Activated T-helper 1 cell treated with anti-CD3 and anti-CD28 coated beads, Interleukin-12 subunit alpha, Interleukin-12 subunit beta, Interleukin-2, Interleukin-4 antibody, amounts not matched to agents 30 ng/mL and 10 ng/mL and 1 ng/mL, durations not matched to agents 14 hours and 24 hours and 36 hours (primary cell): ENCODE measurements around the gene TSHR. TPM values are rescaled to one million over a fixed set of nuclear protein-coding genes. Genes with fewer than 3 reads are reported as not detected.
"Not testable (repeated sequence)": the region's sequence is repeated elsewhere in the genome, so short reads cannot be mapped to it uniquely, and the experiment has no call there.

ENCODE experiments used
- DNase-seq: peaks from one replicate; pipeline ENCODE4 v3.0.0; 2021; ENCODE audit warnings: low spot score
- H3K27ac Mint-ChIP-seq: one replicate; pipeline ENCODE4 v1.8.0; 2021; ENCODE audit warnings: mild to moderate bottlenecking, mixed read lengths
- H3K27me3 Mint-ChIP-seq: one replicate; pipeline ENCODE4 v1.8.0; 2022; ENCODE audit warnings: mild to moderate bottlenecking, moderate library complexity, mixed read lengths; ENCODE audit not compliant: insufficient read depth
- H3K36me3 Mint-ChIP-seq: one replicate; pipeline ENCODE4 v1.8.0; 2021; ENCODE audit warnings: low read depth, mixed read lengths
- H3K4me1 Mint-ChIP-seq: one replicate; pipeline ENCODE4 v1.8.0; 2021; ENCODE audit warnings: low read depth, mixed read lengths
- H3K4me3 Mint-ChIP-seq: one replicate; pipeline ENCODE4 v1.8.0; 2021; ENCODE audit warnings: mild to moderate bottlenecking, moderate library complexity, mixed read lengths
- H3K9me3 Mint-ChIP-seq: one replicate; pipeline ENCODE4 v1.8.0; 2021; ENCODE audit warnings: mixed read lengths
- intact Hi-C: fragments of 100-400 bp; cut with micrococcal nuclease; formaldehyde crosslinking; loops from one replicate; pipeline ENCODE4 v1.15.1; 2024
- total RNA-seq: library from RNA; stranded (reverse); gene quantifications from 2 replicates; pipeline ENCODE4 v1.2.3, GENCODE V29; 2022

Gene TSHR
- total RNA-seq, 1 donor from 2014 or later, result 0.16 TPM

DNA sequence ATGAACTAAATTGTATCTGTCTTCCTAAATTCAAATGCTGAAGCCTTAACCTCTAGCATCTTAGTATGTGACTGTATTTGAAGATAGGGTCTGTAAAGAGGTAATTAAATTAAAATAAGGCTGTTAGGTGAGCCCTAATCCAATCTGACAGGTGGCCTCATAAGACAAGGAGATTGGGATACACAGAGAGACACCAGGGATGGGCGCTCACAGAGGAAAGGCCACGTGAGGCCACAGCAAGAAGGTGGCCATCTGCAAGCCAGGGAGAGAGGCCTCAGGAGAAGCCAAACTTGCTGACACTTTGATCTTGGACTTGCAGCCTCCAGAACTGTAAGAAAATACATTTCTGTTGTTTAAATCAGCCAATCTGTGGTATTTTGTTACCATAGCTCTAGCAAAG lies 154.8 kb downstream of the TSHR start:
- Mint-ChIP-seq H3K4me1 (no peaks in the 10 kb centered on the region), H3K27ac (no peak overlapping the region), H3K27me3 (peaks cover 2% of the 10 kb centered on the region), H3K9me3 (no peaks in the 10 kb centered on the region), H3K36me3 (no peaks in the 10 kb centered on the region), H3K4me3 (no peak overlapping the region)
- DNase-seq, result no peak
- intact Hi-C loops, result no loop called here

DNA sequence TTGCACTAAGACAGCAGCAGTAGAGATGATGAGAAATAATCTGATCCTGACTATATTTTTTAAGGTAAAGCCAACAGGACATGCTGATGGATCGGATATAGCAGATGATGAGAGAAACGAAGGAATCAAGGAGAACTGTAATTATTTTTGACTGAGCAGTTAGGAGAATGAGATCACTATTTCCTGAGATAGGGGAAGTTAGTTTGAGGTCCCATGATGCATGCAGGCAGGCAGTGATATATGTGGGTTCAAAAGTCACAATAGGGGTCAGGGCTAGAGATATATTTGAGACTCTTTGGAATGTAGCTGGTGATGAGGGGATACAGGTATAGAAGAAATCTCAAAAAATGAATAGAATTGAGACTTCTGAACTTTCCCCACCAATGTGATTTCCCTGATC lies 157.8 kb downstream of the TSHR start:
- Mint-ChIP-seq H3K27me3 (peaks cover 2% of the 10 kb centered on the region), H3K4me3 (no peak overlapping the region), H3K27ac (no peak overlapping the region), H3K9me3 (no peaks in the 10 kb centered on the region), H3K36me3 (no peaks in the 10 kb centered on the region), H3K4me1 (no peaks in the 10 kb centered on the region)
- intact Hi-C loops, result no loop called here
- DNase-seq, result no peak

DNA sequence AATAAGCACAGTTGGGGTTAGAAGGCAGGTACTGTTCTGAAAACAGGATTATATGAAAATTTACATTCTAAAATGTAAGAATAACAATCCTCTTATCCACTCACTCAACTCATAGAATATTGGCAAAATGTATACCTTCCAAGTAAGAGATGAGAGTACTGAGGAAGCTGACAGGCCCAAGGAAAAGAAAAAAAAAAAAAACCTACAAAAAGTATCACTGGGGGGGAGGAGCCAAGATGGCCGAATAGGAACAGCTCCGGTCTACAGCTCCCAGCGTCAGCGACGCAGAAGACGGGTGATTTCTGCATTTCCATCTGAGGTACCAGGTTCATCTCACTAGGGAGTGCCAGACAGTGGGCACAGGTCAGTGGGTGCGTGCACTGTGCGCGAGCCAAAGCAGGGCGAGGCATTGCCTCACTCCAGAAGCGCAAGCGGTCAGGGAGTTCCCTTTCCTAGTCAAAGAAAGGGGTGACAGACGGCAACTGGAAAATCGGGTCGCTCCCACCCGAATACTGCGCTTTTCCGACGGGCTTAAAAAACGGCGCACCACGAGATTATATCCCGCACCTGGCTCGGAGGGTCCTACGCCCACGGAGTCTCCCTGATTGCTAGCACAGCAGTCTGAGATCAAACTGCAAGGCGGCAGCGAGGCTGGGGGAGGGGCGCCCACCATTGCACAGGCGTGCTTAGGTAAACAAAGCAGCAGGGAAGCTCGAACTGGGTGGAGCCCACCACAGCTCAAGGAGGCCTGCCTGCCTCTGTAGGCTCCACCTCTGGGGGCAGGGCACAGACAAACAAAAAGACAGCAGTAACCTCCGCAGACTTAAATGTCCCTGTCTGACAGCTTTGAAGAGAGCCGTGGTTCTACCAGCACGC lies 158.8 kb downstream of the TSHR start:
- H3K4me3 Mint-ChIP-seq, H3K27me3 Mint-ChIP-seq, intact Hi-C loops, H3K36me3 Mint-ChIP-seq, H3K9me3 Mint-ChIP-seq, H3K4me1 Mint-ChIP-seq, DNase-seq, H3K27ac Mint-ChIP-seq: not testable (repeated sequence)

- Mint-ChIP-seq H3K4me1 (peaks cover 5% of the 10 kb centered on the region), H3K9me3 (no peaks in the 10 kb centered on the region), H3K4me3 (no peak overlapping the region), H3K36me3 (no peaks in the 10 kb centered on the region), H3K27ac (no peak overlapping the region), H3K27me3 (no peaks in the 10 kb centered on the region)
- intact Hi-C loops, result no loop called here
- no peak for DNase-seq
Measured at GRCh38 chr14:81120501-81120900, 165.1 kb downstream of the TSHR start.

DNA sequence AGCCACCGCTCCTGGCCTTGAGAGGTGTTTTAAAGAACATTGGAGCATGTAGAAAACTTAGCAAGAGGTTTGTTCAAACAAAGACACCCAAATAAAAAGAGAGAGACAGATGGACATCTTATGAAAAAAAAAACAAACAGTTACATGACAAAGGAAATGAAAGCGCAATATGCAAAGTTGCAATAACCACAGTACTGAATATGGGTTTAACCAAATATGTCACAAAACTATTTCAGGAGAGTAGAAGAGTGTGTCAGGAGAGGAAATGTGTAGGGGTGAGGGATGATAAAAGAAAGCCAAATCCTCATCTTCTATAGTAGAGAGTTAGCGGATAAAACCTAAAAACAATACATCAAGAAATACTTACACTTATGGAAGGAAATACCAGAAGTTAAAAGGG lies 166.9 kb downstream of the TSHR start:
- Mint-ChIP-seq H3K9me3 (no peaks in the 10 kb centered on the region), H3K4me1 (peaks cover 5% of the 10 kb centered on the region), H3K36me3 (no peaks in the 10 kb centered on the region), H3K4me3 (no peak overlapping the region), H3K27me3 (no peaks in the 10 kb centered on the region), H3K27ac (no peak overlapping the region)
- DNase-seq, result no peak
- intact Hi-C loops, result no loop called here

- Mint-ChIP-seq H3K9me3 (no peaks in the 10 kb centered on the region), H3K4me3 (no peak overlapping the region), H3K36me3 (no peaks in the 10 kb centered on the region), H3K27ac (no peak overlapping the region), H3K27me3 (no peaks in the 10 kb centered on the region), H3K4me1 (peaks cover 5% of the 10 kb centered on the region)
- intact Hi-C loops, result no loop called here
- DNase-seq, result no peak
Measured at GRCh38 chr14:81123811-81124210, 168.4 kb downstream of the TSHR start.

DNA sequence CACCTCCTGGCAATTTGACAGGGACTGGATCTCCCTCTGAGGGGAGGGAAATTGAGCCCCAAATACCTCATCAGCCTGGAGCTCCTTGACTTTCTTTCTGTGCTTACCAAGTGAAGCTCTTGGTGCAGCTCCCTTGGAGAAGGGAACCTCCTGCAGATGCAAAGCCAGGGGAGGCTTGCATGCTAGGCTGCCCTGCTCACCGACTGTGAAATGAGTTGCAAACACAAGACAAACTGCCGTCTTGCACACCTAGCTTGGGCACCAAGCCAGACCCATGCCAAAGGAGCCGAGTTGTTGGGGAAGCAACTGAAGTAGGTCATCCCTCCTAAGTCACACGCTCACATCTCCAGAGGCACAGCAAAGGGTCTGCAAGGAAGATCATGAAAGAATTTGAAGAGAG lies 170.1 kb downstream of the TSHR start:
- Mint-ChIP-seq H3K36me3 (no peaks in the 10 kb centered on the region), H3K4me3 (no peak overlapping the region), H3K9me3 (no peaks in the 10 kb centered on the region), H3K27me3 (no peaks in the 10 kb centered on the region), H3K27ac (no peak overlapping the region), H3K4me1 (peaks cover 5% of the 10 kb centered on the region)
- no peak for DNase-seq
- intact Hi-C loops, result no loop called here

DNA sequence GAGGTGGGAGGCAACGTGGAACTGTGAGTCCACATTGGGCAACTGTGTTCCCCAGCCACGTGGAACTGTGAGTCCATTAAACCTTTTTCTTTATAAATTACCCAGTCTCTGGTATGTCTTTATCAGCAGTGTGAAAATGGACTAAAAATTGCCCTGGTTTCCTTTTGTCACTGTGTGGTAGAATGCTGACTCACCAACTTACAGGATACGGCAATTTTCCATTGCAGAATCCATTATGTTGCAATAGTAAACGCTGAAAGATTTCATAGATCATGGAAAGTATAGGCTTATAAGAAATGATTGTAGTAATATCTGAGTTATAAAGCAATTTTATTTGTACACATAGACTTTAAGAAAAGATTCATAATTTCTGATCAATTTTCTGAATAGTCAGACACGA lies 172.4 kb downstream of the TSHR start:
- intact Hi-C loops, result no loop called here
- no peaks in the 10 kb centered on the region for H3K27me3 Mint-ChIP-seq
- no peak overlapping the region for H3K4me3 Mint-ChIP-seq

DNA sequence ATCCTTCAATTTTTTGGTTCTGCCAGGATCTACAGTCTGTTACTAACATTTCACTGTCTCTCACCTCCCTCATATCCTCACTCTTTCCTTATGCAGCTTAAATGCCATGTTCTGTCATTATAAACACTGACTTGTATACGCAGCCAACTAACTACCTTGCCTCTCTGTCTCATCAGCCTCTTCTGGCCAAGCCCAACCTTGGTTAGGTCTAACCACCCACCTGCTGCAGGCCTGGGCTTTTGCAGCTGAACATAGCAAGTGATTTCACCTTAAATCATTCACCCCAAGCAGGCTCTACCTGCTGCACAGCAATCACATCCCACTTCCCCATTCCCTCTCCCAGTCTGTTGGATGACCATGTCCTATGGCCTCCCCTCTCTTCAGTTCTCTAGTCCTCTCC lies 173.8 kb downstream of the TSHR start:
- H3K36me3 Mint-ChIP-seq, result no peaks in the 10 kb centered on the region
- DNase-seq, result no peak
- no peak overlapping the region for H3K27ac Mint-ChIP-seq
- no peaks in the 10 kb centered on the region for H3K4me1 Mint-ChIP-seq
- H3K27me3 Mint-ChIP-seq, result no peaks in the 10 kb centered on the region
- H3K9me3 Mint-ChIP-seq, result no peaks in the 10 kb centered on the region
- intact Hi-C loops, result no loop called here
- H3K4me3 Mint-ChIP-seq, result no peak overlapping the region

More for the DNA sequence above, 172.4 kb downstream of the TSHR start:
- DNase-seq, result no peak
- H3K4me1 Mint-ChIP-seq, result no peaks in the 10 kb centered on the region
- no peak overlapping the region for H3K27ac Mint-ChIP-seq
- H3K36me3 Mint-ChIP-seq, result no peaks in the 10 kb centered on the region
- H3K9me3 Mint-ChIP-seq, result no peaks in the 10 kb centered on the region

DNA sequence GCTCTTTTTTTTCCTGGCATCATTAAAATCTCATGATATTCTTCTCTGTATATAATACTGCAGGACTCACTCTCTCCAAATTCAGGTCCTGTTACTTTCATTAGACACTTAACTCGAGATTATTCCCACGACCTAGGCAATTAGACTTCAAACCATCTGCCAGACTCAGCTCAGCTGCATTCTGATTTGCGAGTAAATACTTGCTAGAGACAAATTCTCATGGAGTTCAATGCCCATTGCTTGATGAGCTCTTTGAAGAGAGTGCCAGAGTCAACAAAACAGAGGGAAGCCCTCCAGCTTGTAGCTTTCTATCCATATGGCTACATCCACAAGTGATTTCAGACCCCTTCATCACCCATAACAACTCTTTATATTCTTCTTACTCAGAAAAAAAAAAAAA lies 177.0 kb downstream of the TSHR start:
- no peak for DNase-seq
- intact Hi-C loops, result no loop called here
- no peaks in the 10 kb centered on the region for H3K9me3 Mint-ChIP-seq
- H3K4me3 Mint-ChIP-seq, result no peak overlapping the region
- H3K4me1 Mint-ChIP-seq, result no peaks in the 10 kb centered on the region
- H3K27ac Mint-ChIP-seq, result no peak overlapping the region
- H3K27me3 Mint-ChIP-seq, result no peaks in the 10 kb centered on the region
- H3K36me3 Mint-ChIP-seq, result no peaks in the 10 kb centered on the region

- H3K9me3 Mint-ChIP-seq, result no peaks in the 10 kb centered on the region
- intact Hi-C loops, result no loop called here
- H3K4me1 Mint-ChIP-seq, result no peaks in the 10 kb centered on the region
- no peak for DNase-seq
- no peaks in the 10 kb centered on the region for H3K36me3 Mint-ChIP-seq
- H3K4me3 Mint-ChIP-seq, result no peak overlapping the region
- no peak overlapping the region for H3K27ac Mint-ChIP-seq
- H3K27me3 Mint-ChIP-seq, result no peaks in the 10 kb centered on the region
Measured at GRCh38 chr14:81133400-81133799, 178.0 kb downstream of the TSHR start.

DNA sequence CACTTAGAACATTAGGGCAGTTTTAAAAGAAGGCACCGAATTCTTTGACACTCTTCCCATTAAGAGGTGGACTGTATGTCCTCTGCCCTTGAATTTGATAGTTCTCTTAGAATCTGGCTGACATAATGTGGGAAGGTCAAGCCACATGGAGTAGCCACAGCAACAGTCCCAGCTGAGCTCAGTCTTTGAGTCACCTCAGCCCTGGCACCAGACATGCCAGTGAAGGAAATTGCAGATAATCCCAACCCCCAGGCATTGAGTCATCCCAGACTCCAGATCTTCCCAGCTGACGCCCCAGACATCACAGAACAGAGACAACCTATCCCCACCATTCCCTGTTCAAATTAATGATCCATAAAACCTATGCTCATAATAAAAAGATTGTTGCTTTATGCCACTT lies 181.9 kb downstream of the TSHR start:
- H3K4me3 Mint-ChIP-seq, result no peak overlapping the region
- DNase-seq, result no peak
- no peaks in the 10 kb centered on the region for H3K27me3 Mint-ChIP-seq
- no peak overlapping the region for H3K27ac Mint-ChIP-seq
- H3K4me1 Mint-ChIP-seq, result no peaks in the 10 kb centered on the region
- no peaks in the 10 kb centered on the region for H3K9me3 Mint-ChIP-seq
- no peaks in the 10 kb centered on the region for H3K36me3 Mint-ChIP-seq
- intact Hi-C loops, result no loop called here

- intact Hi-C loops, result no loop called here
- Mint-ChIP-seq H3K4me3 (no peak overlapping the region), H3K9me3 (no peaks in the 10 kb centered on the region), H3K4me1 (no peaks in the 10 kb centered on the region), H3K27me3 (no peaks in the 10 kb centered on the region), H3K27ac (no peak overlapping the region), H3K36me3 (no peaks in the 10 kb centered on the region)
- DNase-seq, result no peak
Measured at GRCh38 chr14:81138429-81138828, 183.0 kb downstream of the TSHR start.

- no peaks in the 10 kb centered on the region for H3K36me3 Mint-ChIP-seq
- intact Hi-C loops, result loop anchor here (5.0 kb wide), 1 partner anchor 79 kb away; no protein-coding TSS in a partner anchor
- no peaks in the 10 kb centered on the region for H3K9me3 Mint-ChIP-seq
- H3K27ac Mint-ChIP-seq, result no peak overlapping the region
- peaks cover under 1% of the 10 kb centered on the region for H3K4me1 Mint-ChIP-seq
- no peaks in the 10 kb centered on the region for H3K27me3 Mint-ChIP-seq
- no peak for DNase-seq
- no peak overlapping the region for H3K4me3 Mint-ChIP-seq
Measured at GRCh38 chr14:81141426-81141825, 186.0 kb downstream of the TSHR start.
